DOHH2 (cell line): Measurements from ENCODE around the gene MRPL11.

Source experiments
- H3F3A ChIP-seq: fragments of 200-600 bp; sonication (generic), shearing (Covaris generic); 2 replicates; pipeline ENCODE4 v1.6.0; 2016; ENCODE audit warnings: antibody characterized with exemption, mild to moderate bottlenecking; ENCODE audit not compliant: control insufficient read depth, insufficient read depth
- H3K27ac ChIP-seq: fragments of 200-600 bp; sonication (generic); 2 replicates; pipeline ENCODE4 v1.5.1; 2014; ENCODE audit warnings: low read depth, mild to moderate bottlenecking, low read length, moderate library complexity
- H3K27me3 ChIP-seq: fragments of 200-600 bp; sonication (generic); 2 replicates; pipeline ENCODE4 v1.6.1; 2014; ENCODE audit warnings: mild to moderate bottlenecking, low read length, mixed read lengths; ENCODE audit not compliant: control insufficient read depth
- H3K36me3 ChIP-seq: fragments of 200-600 bp; sonication (generic); 2 replicates; pipeline ENCODE4 v1.6.1; 2014; ENCODE audit warnings: mild to moderate bottlenecking, low read length, moderate library complexity, mixed read lengths; ENCODE audit not compliant: control insufficient read depth
- H3K4me1 ChIP-seq: fragments of 200-600 bp; sonication (generic); 2 replicates; pipeline ENCODE4 v1.6.1; 2014; ENCODE audit warnings: mild to moderate bottlenecking, low read length, mixed read lengths; ENCODE audit not compliant: control insufficient read depth
- H3K4me2 ChIP-seq: fragments of 200-600 bp; sonication (generic); 2 replicates; pipeline ENCODE4 v1.6.0; 2014; ENCODE audit warnings: mild to moderate bottlenecking, low read length, moderate library complexity
- H3K4me3 ChIP-seq: fragments of 200-600 bp; sonication (generic); 2 replicates; pipeline ENCODE4 v1.5.1; 2014; ENCODE audit warnings: mild to moderate bottlenecking, low read length, mixed read lengths
- H3K79me2 ChIP-seq: fragments of 200-600 bp; sonication (generic); 2 replicates; pipeline ENCODE4 v1.6.1; 2014; ENCODE audit warnings: mild to moderate bottlenecking, low read length, mixed read lengths; ENCODE audit not compliant: control insufficient read depth
- H3K9me2 ChIP-seq: fragments of 200-600 bp; sonication (generic); replicated peaks from 2 replicates; pipeline ENCODE4 v1.6.1; 2014; ENCODE audit warnings: mild to moderate bottlenecking, low read length, mixed read lengths; ENCODE audit not compliant: control insufficient read depth
- H3K9me3 ChIP-seq: fragments of 200-600 bp; sonication (generic); 2 replicates; pipeline ENCODE4 v1.6.1; 2014; ENCODE audit warnings: antibody characterized with exemption, low read length, mixed read lengths; ENCODE audit not compliant: control insufficient read depth, insufficient read depth
- H4K20me1 ChIP-seq: fragments of 200-600 bp; sonication (generic); 2 replicates; pipeline ENCODE4 v1.6.0; 2014; ENCODE audit warnings: low read depth, mild to moderate bottlenecking, antibody characterized with exemption, low read length, moderate library complexity; ENCODE audit not compliant: control insufficient read depth, insufficient read depth
- EZH2phosphoT487 ChIP-seq: fragments of 200-600 bp; sonication (generic); IDR thresholded peaks from 2 replicates; pipeline ENCODE4 v1.6.1; 2017; ENCODE audit warnings: borderline replicate concordance, mild to moderate bottlenecking, antibody characterized with exemption, low read length, moderate library complexity, mixed read lengths
- TF ChIP-seq, protein P1 (sequence below): fragments of 200-600 bp; sonication (generic); IDR thresholded peaks from one replicate; pipeline ENCODE4 v1.5.1; 2014; ENCODE audit warnings: antibody characterized with exemption, mild to moderate bottlenecking, low read depth, low read length; ENCODE audit not compliant: poor library complexity, severe bottlenecking

The MRPL11 gene

DNA sequence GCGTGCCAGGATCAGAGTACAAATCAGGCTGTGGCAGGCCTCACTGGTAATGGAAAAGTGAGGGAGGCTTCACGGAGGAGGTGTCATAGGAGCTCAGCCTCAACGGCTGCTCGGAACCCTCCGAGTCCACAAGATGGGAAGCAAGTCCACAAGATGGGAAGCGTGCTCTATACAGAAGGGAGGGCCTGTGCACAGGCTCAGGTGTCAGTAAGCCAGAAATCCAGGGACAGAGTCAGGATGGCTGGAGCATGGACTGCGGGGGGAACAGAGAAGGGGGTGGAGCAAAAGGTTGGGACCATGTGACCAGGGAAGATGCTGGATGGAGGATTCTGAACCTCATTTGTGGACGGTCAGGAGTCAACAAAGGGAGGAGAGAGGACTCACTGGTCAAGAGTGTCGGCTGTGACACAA is 38.2 kb upstream of the MRPL11 start:
- no peak overlapping the region for H3K4me3 ChIP-seq
- no peak overlapping the region for H3K27ac ChIP-seq
- peaks cover 6% of the 10 kb centered on the region; the same call in 1 of the 2 replicates for H4K20me1 ChIP-seq
- H3K4me2 ChIP-seq: no peak overlapping the region
- peaks cover 6% of the 10 kb centered on the region; the same call in 1 of the 2 replicates for H3K36me3 ChIP-seq
- no peaks in the 10 kb centered on the region for H3K27me3 ChIP-seq
- H3K4me1 ChIP-seq: peaks cover 14% of the 10 kb centered on the region
- H3K9me3 ChIP-seq: no peaks in the 10 kb centered on the region
- no peaks in the 10 kb centered on the region for H3F3A ChIP-seq
- no peak for TF ChIP-seq EZH2phosphoT487
- TF ChIP-seq, protein P1, sequence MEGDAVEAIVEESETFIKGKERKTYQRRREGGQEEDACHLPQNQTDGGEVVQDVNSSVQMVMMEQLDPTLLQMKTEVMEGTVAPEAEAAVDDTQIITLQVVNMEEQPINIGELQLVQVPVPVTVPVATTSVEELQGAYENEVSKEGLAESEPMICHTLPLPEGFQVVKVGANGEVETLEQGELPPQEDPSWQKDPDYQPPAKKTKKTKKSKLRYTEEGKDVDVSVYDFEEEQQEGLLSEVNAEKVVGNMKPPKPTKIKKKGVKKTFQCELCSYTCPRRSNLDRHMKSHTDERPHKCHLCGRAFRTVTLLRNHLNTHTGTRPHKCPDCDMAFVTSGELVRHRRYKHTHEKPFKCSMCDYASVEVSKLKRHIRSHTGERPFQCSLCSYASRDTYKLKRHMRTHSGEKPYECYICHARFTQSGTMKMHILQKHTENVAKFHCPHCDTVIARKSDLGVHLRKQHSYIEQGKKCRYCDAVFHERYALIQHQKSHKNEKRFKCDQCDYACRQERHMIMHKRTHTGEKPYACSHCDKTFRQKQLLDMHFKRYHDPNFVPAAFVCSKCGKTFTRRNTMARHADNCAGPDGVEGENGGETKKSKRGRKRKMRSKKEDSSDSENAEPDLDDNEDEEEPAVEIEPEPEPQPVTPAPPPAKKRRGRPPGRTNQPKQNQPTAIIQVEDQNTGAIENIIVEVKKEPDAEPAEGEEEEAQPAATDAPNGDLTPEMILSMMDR: no peak
- peaks cover 24% of the 10 kb centered on the region for H3K79me2 ChIP-seq
- no peaks in the 10 kb centered on the region for H3K9me2 ChIP-seq

DNA sequence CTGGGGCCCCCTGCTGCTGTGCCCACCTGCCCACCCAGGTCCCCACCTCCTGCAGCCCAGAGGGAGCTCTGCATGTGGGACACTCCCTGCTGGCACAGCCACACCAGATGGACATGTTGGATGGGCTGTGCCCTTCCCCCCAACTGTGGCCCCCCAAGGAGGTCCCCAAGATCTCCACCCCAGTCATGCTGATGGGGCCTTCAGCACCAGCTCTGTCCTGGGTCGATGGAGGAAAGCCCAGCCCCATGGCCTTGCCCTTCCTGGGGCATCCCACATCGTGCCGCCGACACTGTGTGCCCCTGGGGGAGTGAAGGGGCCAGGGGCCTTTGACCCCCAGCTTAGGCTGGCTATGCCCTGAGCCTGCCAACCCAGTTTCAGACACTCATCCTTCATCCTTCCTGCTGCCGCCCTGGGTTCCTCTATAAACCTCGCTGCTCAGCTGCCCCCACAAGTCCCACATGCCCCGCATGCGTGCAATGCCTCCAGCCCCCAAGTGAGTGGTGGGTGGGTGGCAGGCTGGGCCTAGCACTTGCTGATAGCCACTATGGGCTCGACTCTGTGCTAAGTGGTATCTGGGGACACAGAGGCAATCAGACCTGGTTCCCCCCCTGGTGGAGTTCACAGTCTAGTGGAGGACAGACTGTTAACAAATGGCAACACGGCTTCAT is 37.7 kb upstream of the MRPL11 start:
- no peak overlapping the region for H3K27ac ChIP-seq
- TF ChIP-seq, protein P1: no peak
- TF ChIP-seq EZH2phosphoT487: no peak

DNA sequence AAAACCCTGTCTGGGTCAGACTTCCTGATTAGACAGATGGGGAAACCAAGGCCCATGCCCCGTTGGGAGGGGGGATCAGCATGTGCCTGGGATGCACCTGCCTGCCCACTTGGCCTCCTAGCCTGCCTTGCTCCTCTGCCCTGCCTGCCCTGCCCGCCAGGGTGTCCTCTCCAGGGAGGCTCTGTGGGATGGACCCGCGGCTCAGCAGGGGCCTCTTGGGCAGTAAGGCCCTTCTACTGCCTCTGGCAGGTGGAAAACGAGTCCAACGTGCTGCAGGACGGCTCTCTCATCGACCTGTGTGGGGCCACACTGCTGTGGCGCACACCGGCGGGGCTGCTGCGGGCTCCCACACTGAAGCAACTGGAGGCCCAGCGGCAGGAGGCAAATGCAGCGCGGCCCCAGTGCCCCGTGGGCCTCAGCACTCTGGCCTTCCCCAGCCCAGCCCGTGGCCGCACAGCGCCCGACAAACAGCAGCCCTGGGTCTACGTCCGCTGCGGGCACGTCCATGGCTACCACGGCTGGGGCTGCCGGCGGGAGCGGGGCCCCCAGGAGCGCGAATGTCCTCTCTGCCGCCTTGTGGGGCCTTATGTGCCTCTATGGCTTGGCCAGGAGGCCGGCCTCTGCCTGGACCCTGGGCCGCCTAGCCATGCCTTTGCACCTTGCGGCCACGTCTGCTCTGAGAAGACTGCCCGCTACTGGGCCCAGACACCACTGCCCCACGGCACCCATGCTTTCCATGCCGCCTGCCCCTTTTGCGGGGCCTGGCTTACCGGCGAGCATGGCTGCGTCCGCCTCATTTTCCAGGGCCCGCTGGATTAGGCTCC is 36.9 kb upstream of the MRPL11 start:
- no peak overlapping the region for H3K27ac ChIP-seq
- peaks cover 17% of the 10 kb centered on the region for H3K79me2 ChIP-seq
- no peaks in the 10 kb centered on the region for H3K9me3 ChIP-seq
- peaks cover 6% of the 10 kb centered on the region; the same call in 1 of the 2 replicates for H4K20me1 ChIP-seq
- H3F3A ChIP-seq: no peaks in the 10 kb centered on the region
- no peaks in the 10 kb centered on the region for H3K9me2 ChIP-seq
- no peak overlapping the region for H3K4me3 ChIP-seq
- TF ChIP-seq, protein P1: no peak
- TF ChIP-seq EZH2phosphoT487: no peak
- no peak overlapping the region for H3K4me2 ChIP-seq
- peaks cover 6% of the 10 kb centered on the region; the same call in 1 of the 2 replicates for H3K36me3 ChIP-seq
- peaks cover 7% of the 10 kb centered on the region for H3K4me1 ChIP-seq
- H3K27me3 ChIP-seq: no peaks in the 10 kb centered on the region

More for the DNA sequence above, 37.7 kb upstream of the MRPL11 start:
- H3F3A ChIP-seq: no peaks in the 10 kb centered on the region
- H4K20me1 ChIP-seq: peaks cover 6% of the 10 kb centered on the region; the same call in 1 of the 2 replicates
- peaks cover 24% of the 10 kb centered on the region for H3K79me2 ChIP-seq
- peaks cover 14% of the 10 kb centered on the region for H3K4me1 ChIP-seq
- no peak overlapping the region for H3K4me3 ChIP-seq
- no peaks in the 10 kb centered on the region for H3K9me3 ChIP-seq
- peaks cover 6% of the 10 kb centered on the region; the same call in 1 of the 2 replicates for H3K36me3 ChIP-seq
- H3K27me3 ChIP-seq: no peaks in the 10 kb centered on the region
- no peaks in the 10 kb centered on the region for H3K9me2 ChIP-seq
- H3K4me2 ChIP-seq: no peak overlapping the region
